HepG2 (cell line): ENCODE measurements around the gene SULT4A1. TPM values are rescaled to one million over a fixed set of nuclear protein-coding genes. Genes with fewer than 3 reads are reported as not detected.

ENCODE experiments used
- ATAC-seq: fragments of 200-7000 bp; cut with Tn5 transposase; 3 replicates; pipeline ENCODE4 v1.9.1; 2020; ENCODE audit warnings: mild to moderate bottlenecking, moderate library complexity
- BruUV-seq: library from RNA; stranded (reverse); fragments of 400-500 nt; replicated peaks from 2 replicates; lab custom pipeline; 2021; lab: Mats Ljungman, UMichigan
- CTCF ChIA-PET: fragments of 300-600 bp; formaldehyde crosslinking; extraction: SDS; loops from one replicate; lab custom pipeline; 2021; ENCODE audit warnings: low total read pairs, inconsistent platforms, low intra/inter-chr PET ratio; lab: Yijun Ruan, JAX
- POLR2A ChIA-PET: fragments of 350-600 bp; sonication (Branson Sonifier 250); formaldehyde crosslinking; loops from one replicate; lab custom pipeline; 2020; ENCODE audit warnings: antibody characterized with exemption, inconsistent platforms; lab: Yijun Ruan, JAX
- DNase-seq: peaks from one replicate; pipeline ENCODE4 v3.0.0-alpha.2; 2015; ENCODE audit warnings: low spot score
- FAIRE-seq: peaks from 3 replicates; lab custom pipeline; 2011; peaks lifted over from hg19 to GRCh38; lab: Jason Lieb, UNC
- H2AFZ ChIP-seq: one replicate; pipeline ENCODE4 v1.6.1; 2011; ENCODE audit warnings: low read length, inconsistent platforms
- H3K27ac ChIP-seq: fragments of 300-600 bp; 3 replicates; pipeline ENCODE4 v1.8.0; 2011; ENCODE audit warnings: mixed run types, mild to moderate bottlenecking, mixed read lengths, low read length, inconsistent platforms; ENCODE audit not compliant: insufficient read depth; ENCODE audit errors: extremely low read length
- H3K27me3 ChIP-seq, 2 experiments: fragments of 200-600 bp in 1 of 2; 2 replicates in 1 of 2; 3 replicates in 1 of 2; pipeline versions ENCODE4 v1.6.0 to v1.8.0; 2011; ENCODE audit warnings: low read length in 2 of 2, mild to moderate bottlenecking in 2 of 2, moderate library complexity in 2 of 2, inconsistent platforms in 1 of 2; ENCODE audit not compliant: insufficient read depth in 2 of 2, control insufficient read depth in 1 of 2
- H3K36me3 ChIP-seq, 2 experiments: fragments of 200-600 bp in 1 of 2; replicated peaks in 1 of 2; 2 replicates in 1 of 2; 3 replicates in 1 of 2; pipeline versions ENCODE4 v1.5.1 to v1.8.0; 2011; ENCODE audit warnings: low read length in 2 of 2, inconsistent platforms in 1 of 2; ENCODE audit not compliant: insufficient read depth in 2 of 2, control insufficient read depth in 1 of 2
- H3K4me1 ChIP-seq: 2 replicates; pipeline ENCODE4 v1.5.1; 2012; ENCODE audit warnings: low read length, inconsistent platforms; ENCODE audit not compliant: insufficient read depth
- H3K4me2 ChIP-seq: 2 replicates; pipeline ENCODE4 v1.6.0; 2011; ENCODE audit warnings: low read depth, low read length, inconsistent platforms
- H3K4me3 ChIP-seq, 3 experiments: fragments of 200-600 bp in 1 of 3; sonication (generic), shearing (Covaris generic) in 1 of 3; replicated peaks in 1 of 3; 2 replicates each; pipeline ENCODE4 v1.5.1; 2011 to 2016; ENCODE audit warnings: low read length in 3 of 3, inconsistent platforms in 2 of 3, low read depth in 2 of 3, mild to moderate bottlenecking in 2 of 3, control low read depth in 1 of 3, mixed read lengths in 1 of 3; ENCODE audit not compliant: insufficient read depth in 1 of 3
- H3K79me2 ChIP-seq: one replicate; pipeline ENCODE4 v1.6.1; 2011; ENCODE audit warnings: low read length, inconsistent platforms; ENCODE audit not compliant: insufficient read depth
- H3K9ac ChIP-seq: 2 replicates; pipeline ENCODE4 v1.6.0; 2011; ENCODE audit warnings: mild to moderate bottlenecking, low read depth, low read length, inconsistent platforms; ENCODE audit not compliant: insufficient read depth
- H3K9me3 ChIP-seq: 2 replicates; pipeline ENCODE4 v1.5.1; 2012; ENCODE audit warnings: mild to moderate bottlenecking, low read length
- H4K20me1 ChIP-seq: 2 replicates; pipeline ENCODE4 v1.6.0; 2011; ENCODE audit warnings: inconsistent platforms, mild to moderate bottlenecking, low read length, moderate library complexity; ENCODE audit not compliant: insufficient read depth
- DBP ChIP-seq: sonication (generic); formaldehyde crosslinking; IDR thresholded peaks from 2 replicates; pipeline ENCODE4 v1.4.0; 2020; ENCODE audit warnings: missing genetic modification reagents; ENCODE audit errors: not compliant biosample characterization
- FUBP1 ChIP-seq: sonication (generic); formaldehyde crosslinking; IDR thresholded peaks from 2 replicates; pipeline ENCODE4 v1.5.1; 2020; ENCODE audit warnings: missing genetic modification reagents, mild to moderate bottlenecking, borderline replicate concordance
- ISL2 ChIP-seq: sonication (generic); formaldehyde crosslinking; IDR thresholded peaks from 2 replicates; pipeline ENCODE4 v1.5.0; 2020; ENCODE audit warnings: missing genetic modification reagents
- NR0B2 ChIP-seq: sonication (generic); formaldehyde crosslinking; IDR thresholded peaks from 2 replicates; pipeline ENCODE4 v1.4.0; 2020; ENCODE audit warnings: mild to moderate bottlenecking, missing genetic modification reagents
- PAF1 ChIP-seq: IDR thresholded peaks from 2 replicates; pipeline ENCODE4 v1.6.1; 2016; ENCODE audit warnings: missing genetic modification reagents, missing compliant biosample characterization
- PCBP1 ChIP-seq: fragments of 200-400 bp; formaldehyde crosslinking; IDR thresholded peaks from 2 replicates; pipeline ENCODE4 v1.6.1; 2017; ENCODE audit warnings: mild to moderate bottlenecking, low read depth, low read length, borderline replicate concordance
- SMARCE1 ChIP-seq: fragments of 450-650 bp; IDR thresholded peaks from 2 replicates; pipeline ENCODE4 v1.6.1; 2017; ENCODE audit warnings: borderline replicate concordance
- ZNF234 ChIP-seq: sonication (generic); formaldehyde crosslinking; conservative IDR thresholded peaks from 2 replicates; pipeline ENCODE4 v1.5.1; 2020; ENCODE audit warnings: mild to moderate bottlenecking, missing genetic modification reagents
- ZNF597 ChIP-seq: sonication (generic); formaldehyde crosslinking; IDR thresholded peaks from 2 replicates; pipeline ENCODE4 v1.5.0; 2020; ENCODE audit warnings: missing genetic modification reagents
- WGBS: methylation state at CpG from one replicate; pipeline ENCODE4 v1.1.6; 2017; ENCODE audit warnings: low lambda C conversion rate; 5-methylcytosine and 5-hydroxymethylcytosine counted together
- in situ Hi-C: cut with HindIII; loops from 2 replicates; pipeline ENCODE4 v1.10.0; 2017; ENCODE audit warnings: low pct_unique_long_range_greater_than_20kb; ENCODE audit not compliant: extremely low pct_ligation_motif_present
- intact Hi-C: fragments of 100-400 bp; cut with micrococcal nuclease; formaldehyde crosslinking; loops from one replicate; pipeline ENCODE4 v1.10.0; 2022; ENCODE audit not compliant: unreplicated experiment
- polyA plus RNA-seq, 8 experiments: library from polyadenylated mRNA; depleted of rRNA in 3 of 8; stranded (reverse) in 7 of 8; unstranded in 1 of 8; fragments of >200 nt; fragmentation: Illumina TruSeq in 4 of 8; extraction: Trizol in 4 of 8; gene quantifications; 2 replicates each; pipeline versions ENCODE4 v1.2.1 to v1.2.3, GENCODE V29; 2011 to 2016; ENCODE audit warnings: low read depth in 4 of 8, missing spikeins in 1 of 8, mixed read lengths in 1 of 8; ENCODE audit not compliant: insufficient read depth in 1 of 8
- total RNA-seq, 5 experiments: library from RNA; depleted of rRNA; stranded (reverse); fragments of >200 nt; fragmentation: Illumina TruSeq; extraction: Trizol; gene quantifications; 2 replicates each; pipeline ENCODE4 v1.2.3, GENCODE V29; 2016; ENCODE audit warnings: low read depth in 1 of 5

The SULT4A1 gene
- total and polyA plus RNA-seq, 2 of the 13 experiments (the other 11 are each of a cell fraction or from before 2014, with no cell fraction given) = not detected

GRCh38 chr22:43885786-43886185 is 23.5 kb upstream of the SULT4A1 start (continued):
- TF ChIP-seq DBP (CRISPR knock-in tag) (no peak), ZNF597 (CRISPR knock-in tag) (no peak), SMARCE1 (no peak), PAF1 (CRISPR knock-in tag) (no peak), NR0B2 (no peak), ZNF234 (CRISPR knock-in tag) (no peak), ISL2 (no peak)

GRCh38 chr22:43885319-43885671 is 23.0 kb upstream of the SULT4A1 start:
- Histone ChIP-seq H3K79me2 (no peaks in the 10 kb centered on the region), H3K9me3 (no peaks in the 10 kb centered on the region), H2AFZ (no peak overlapping the region), H3K4me2 (no peak overlapping the region), H3K36me3 (no peaks in the 10 kb centered on the region), H4K20me1 (no peaks in the 10 kb centered on the region), H3K27me3 (peaks cover 0 to 3% of the 10 kb centered on the region in 2 experiments; a peak in 2 of 5 replicates), H3K27ac (no peak overlapping the region), H3K4me1 (no peaks in the 10 kb centered on the region), H3K4me3 (no peak overlapping the region), H3K9ac (no peak overlapping the region)
- in situ Hi-C loops = loop anchor here (25.0 kb wide), 1 partner anchor 752 kb away; no protein-coding TSS in a partner anchor
- DNase-seq (no peak), ATAC-seq (no peak), FAIRE-seq (no peak)
- no TSS peak for BruUV-seq
- ChIA-PET POLR2A (interaction anchor here (0.6 kb wide), 1 partner anchor 140 kb away, joined by 3 read pairs; no protein-coding TSS in a partner anchor), CTCF (interaction anchor here (1.1 kb wide), 1 partner anchor 61 kb away, joined by 4 read pairs; no protein-coding TSS in a partner anchor)
- intact Hi-C loops = no loop called here
- 27% methylated on average over 7 of the region's 7 CpGs for WGBS
- no peak for TF ChIP-seq FUBP1 (CRISPR knock-in tag)
- TF ChIP-seq PCBP1 = 0 out of 2 replicates have a peak, but pooled peaks have one; percentile 8
